GM23338 (cell line): ENCODE data around the gene PDSS2. TPM values are rescaled to one million over a fixed set of nuclear protein-coding genes. Genes with fewer than 3 reads are reported as not detected.
"Not testable (repeated sequence)": the region's sequence is repeated elsewhere in the genome, so short reads cannot be mapped to it uniquely, and the experiment has no call there.

Source experiments
- ATAC-seq: fragments of 200-7000 bp; cut with Tn5 transposase; 3 replicates; pipeline ENCODE4 v1.9.1; 2020
- DNase-seq: peaks from one replicate; pipeline ENCODE4 v3.0.0-alpha.2; 2015; ENCODE audit warnings: low spot score
- H2AFZ ChIP-seq: fragments of 200-600 bp; sonication (generic); 2 replicates; pipeline ENCODE4 v1.8.0; 2016; ENCODE audit warnings: antibody characterized with exemption, mild to moderate bottlenecking, moderate library complexity
- H3F3A ChIP-seq: fragments of 200-600 bp; sonication (generic); replicated peaks from 2 replicates; pipeline ENCODE4 v1.8.0; 2017; ENCODE audit warnings: antibody characterized with exemption, mixed run types, low read depth
- H3K27ac ChIP-seq: fragments of 200-600 bp; sonication (generic); 2 replicates; pipeline ENCODE4 v1.6.1; 2016; ENCODE audit warnings: low read depth
- H3K27me3 ChIP-seq: fragments of 200-600 bp; sonication (generic); 2 replicates; pipeline ENCODE4 v1.8.0; 2016; ENCODE audit warnings: mild to moderate bottlenecking, mixed run types, moderate library complexity; ENCODE audit not compliant: insufficient read depth
- H3K36me3 ChIP-seq: fragments of 200-600 bp; sonication (generic); 2 replicates; pipeline ENCODE4 v1.8.0; 2016; ENCODE audit warnings: mild to moderate bottlenecking; ENCODE audit not compliant: insufficient read depth
- H3K4me1 ChIP-seq: fragments of 200-600 bp; sonication (generic); 2 replicates; pipeline ENCODE4 v1.8.0; 2016; ENCODE audit warnings: mild to moderate bottlenecking, moderate library complexity; ENCODE audit not compliant: insufficient read depth
- H3K4me2 ChIP-seq: fragments of 200-600 bp; sonication (generic); 2 replicates; pipeline ENCODE4 v1.7.1; 2017; ENCODE audit warnings: mixed run types
- H3K4me3 ChIP-seq: fragments of 200-600 bp; sonication (generic); 2 replicates; pipeline ENCODE4 v1.6.1; 2016; ENCODE audit warnings: mixed run types
- H3K79me2 ChIP-seq: fragments of 200-600 bp; sonication (generic); replicated peaks from 2 replicates; pipeline ENCODE4 v1.8.0; 2017; ENCODE audit warnings: mild to moderate bottlenecking; ENCODE audit not compliant: insufficient read depth
- H3K9me2 ChIP-seq: fragments of 200-600 bp; sonication (generic); 2 replicates; pipeline ENCODE4 v1.8.0; 2017; ENCODE audit not compliant: insufficient read depth
- H4K20me1 ChIP-seq: fragments of 200-600 bp; sonication (generic); replicated peaks from 2 replicates; pipeline ENCODE4 v1.8.0; 2017; ENCODE audit warnings: mild to moderate bottlenecking; ENCODE audit not compliant: insufficient read depth
- H3K27ac Mint-ChIP-seq: 2 replicates; pipeline ENCODE4 v1.8.0; 2020; ENCODE audit warnings: inconsistent platforms, mild to moderate bottlenecking, moderate library complexity, mixed read lengths
- H3K27me3 Mint-ChIP-seq: 3 replicates; pipeline ENCODE4 v1.8.0; 2022; ENCODE audit warnings: low read depth, mild to moderate bottlenecking, moderate library complexity, mixed read lengths, inconsistent platforms; ENCODE audit not compliant: insufficient read depth, poor library complexity
- H3K36me3 Mint-ChIP-seq: 3 replicates; pipeline ENCODE4 v1.8.0; 2021; ENCODE audit warnings: low read depth, mild to moderate bottlenecking, inconsistent platforms, moderate library complexity, mixed read lengths
- H3K4me1 Mint-ChIP-seq: 3 replicates; pipeline ENCODE4 v1.8.0; 2020; ENCODE audit warnings: mild to moderate bottlenecking, inconsistent platforms, mixed read lengths
- H3K4me3 Mint-ChIP-seq: 3 replicates; pipeline ENCODE4 v1.8.0; 2021; ENCODE audit warnings: moderate library complexity, mild to moderate bottlenecking, inconsistent platforms, mixed read lengths
- H3K9me3 Mint-ChIP-seq: 3 replicates; pipeline ENCODE4 v1.8.0; 2020; ENCODE audit warnings: moderate library complexity, mild to moderate bottlenecking, inconsistent platforms, mixed read lengths
- JUNB ChIP-seq: IDR thresholded peaks from one replicate; pipeline ENCODE4 v1.6.1; 2016; ENCODE audit warnings: antibody characterized with exemption; ENCODE audit not compliant: unreplicated experiment
- POLR2AphosphoS5 ChIP-seq: IDR thresholded peaks from 2 replicates; pipeline ENCODE4 v1.6.1; 2016; ENCODE audit warnings: antibody characterized with exemption, low read depth
- ZNF114 ChIP-seq: fragments of 250-450 bp; sonication (Bioruptor Pico); IDR thresholded peaks from 2 replicates; pipeline ENCODE4 v1.5.0; 2020; ENCODE audit warnings: mild to moderate bottlenecking, moderate library complexity
- polyA plus RNA-seq: library from polyadenylated mRNA; unstranded; fragments of >200 nt; fragmentation: Nextera tagmentation; extraction: Ambion mirVana; gene quantifications from 2 replicates; pipeline ENCODE4 v1.2.1, GENCODE V29; 2016
- total RNA-seq: library from RNA; depleted of rRNA; stranded (reverse); fragments of >200 nt; shearing (Covaris generic); gene quantifications from 2 replicates; pipeline ENCODE4 v1.2.3, GENCODE V29; 2014
- TF ChIP-seq, protein P1 (sequence below): fragments of 250-450 bp; sonication (Bioruptor Pico); IDR thresholded peaks from 2 replicates; pipeline ENCODE4 v1.5.0; 2020; ENCODE audit warnings: mild to moderate bottlenecking, moderate library complexity
- TF ChIP-seq, protein P2 (sequence below): IDR thresholded peaks from 2 replicates; pipeline ENCODE4 v1.6.1; 2016; ENCODE audit warnings: antibody characterized with exemption

Gene PDSS2
- total and polyA plus RNA-seq, 2 experiments from 2014 or later = 7.3 to 16.7 TPM

DNA sequence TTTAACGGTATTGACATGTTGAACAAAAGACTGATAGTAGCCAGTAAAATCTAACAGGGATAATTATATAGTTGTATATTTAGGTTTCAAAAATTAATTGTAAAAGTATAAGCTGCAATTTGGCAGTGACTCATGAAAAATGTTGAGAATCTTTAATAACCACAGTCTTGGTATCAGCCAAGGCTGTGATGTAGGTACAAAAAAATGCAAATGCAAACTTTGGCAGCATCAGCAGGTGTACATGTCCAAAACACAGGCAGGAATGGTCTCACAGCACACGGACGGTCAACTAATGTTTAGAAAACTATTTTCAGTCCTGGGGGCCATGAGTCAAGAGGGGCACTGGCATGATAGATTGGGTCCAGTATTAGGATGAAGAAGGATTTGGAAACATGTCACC, 285.6 kb downstream of the PDSS2 start (continued):
- TF ChIP-seq, protein P1, sequence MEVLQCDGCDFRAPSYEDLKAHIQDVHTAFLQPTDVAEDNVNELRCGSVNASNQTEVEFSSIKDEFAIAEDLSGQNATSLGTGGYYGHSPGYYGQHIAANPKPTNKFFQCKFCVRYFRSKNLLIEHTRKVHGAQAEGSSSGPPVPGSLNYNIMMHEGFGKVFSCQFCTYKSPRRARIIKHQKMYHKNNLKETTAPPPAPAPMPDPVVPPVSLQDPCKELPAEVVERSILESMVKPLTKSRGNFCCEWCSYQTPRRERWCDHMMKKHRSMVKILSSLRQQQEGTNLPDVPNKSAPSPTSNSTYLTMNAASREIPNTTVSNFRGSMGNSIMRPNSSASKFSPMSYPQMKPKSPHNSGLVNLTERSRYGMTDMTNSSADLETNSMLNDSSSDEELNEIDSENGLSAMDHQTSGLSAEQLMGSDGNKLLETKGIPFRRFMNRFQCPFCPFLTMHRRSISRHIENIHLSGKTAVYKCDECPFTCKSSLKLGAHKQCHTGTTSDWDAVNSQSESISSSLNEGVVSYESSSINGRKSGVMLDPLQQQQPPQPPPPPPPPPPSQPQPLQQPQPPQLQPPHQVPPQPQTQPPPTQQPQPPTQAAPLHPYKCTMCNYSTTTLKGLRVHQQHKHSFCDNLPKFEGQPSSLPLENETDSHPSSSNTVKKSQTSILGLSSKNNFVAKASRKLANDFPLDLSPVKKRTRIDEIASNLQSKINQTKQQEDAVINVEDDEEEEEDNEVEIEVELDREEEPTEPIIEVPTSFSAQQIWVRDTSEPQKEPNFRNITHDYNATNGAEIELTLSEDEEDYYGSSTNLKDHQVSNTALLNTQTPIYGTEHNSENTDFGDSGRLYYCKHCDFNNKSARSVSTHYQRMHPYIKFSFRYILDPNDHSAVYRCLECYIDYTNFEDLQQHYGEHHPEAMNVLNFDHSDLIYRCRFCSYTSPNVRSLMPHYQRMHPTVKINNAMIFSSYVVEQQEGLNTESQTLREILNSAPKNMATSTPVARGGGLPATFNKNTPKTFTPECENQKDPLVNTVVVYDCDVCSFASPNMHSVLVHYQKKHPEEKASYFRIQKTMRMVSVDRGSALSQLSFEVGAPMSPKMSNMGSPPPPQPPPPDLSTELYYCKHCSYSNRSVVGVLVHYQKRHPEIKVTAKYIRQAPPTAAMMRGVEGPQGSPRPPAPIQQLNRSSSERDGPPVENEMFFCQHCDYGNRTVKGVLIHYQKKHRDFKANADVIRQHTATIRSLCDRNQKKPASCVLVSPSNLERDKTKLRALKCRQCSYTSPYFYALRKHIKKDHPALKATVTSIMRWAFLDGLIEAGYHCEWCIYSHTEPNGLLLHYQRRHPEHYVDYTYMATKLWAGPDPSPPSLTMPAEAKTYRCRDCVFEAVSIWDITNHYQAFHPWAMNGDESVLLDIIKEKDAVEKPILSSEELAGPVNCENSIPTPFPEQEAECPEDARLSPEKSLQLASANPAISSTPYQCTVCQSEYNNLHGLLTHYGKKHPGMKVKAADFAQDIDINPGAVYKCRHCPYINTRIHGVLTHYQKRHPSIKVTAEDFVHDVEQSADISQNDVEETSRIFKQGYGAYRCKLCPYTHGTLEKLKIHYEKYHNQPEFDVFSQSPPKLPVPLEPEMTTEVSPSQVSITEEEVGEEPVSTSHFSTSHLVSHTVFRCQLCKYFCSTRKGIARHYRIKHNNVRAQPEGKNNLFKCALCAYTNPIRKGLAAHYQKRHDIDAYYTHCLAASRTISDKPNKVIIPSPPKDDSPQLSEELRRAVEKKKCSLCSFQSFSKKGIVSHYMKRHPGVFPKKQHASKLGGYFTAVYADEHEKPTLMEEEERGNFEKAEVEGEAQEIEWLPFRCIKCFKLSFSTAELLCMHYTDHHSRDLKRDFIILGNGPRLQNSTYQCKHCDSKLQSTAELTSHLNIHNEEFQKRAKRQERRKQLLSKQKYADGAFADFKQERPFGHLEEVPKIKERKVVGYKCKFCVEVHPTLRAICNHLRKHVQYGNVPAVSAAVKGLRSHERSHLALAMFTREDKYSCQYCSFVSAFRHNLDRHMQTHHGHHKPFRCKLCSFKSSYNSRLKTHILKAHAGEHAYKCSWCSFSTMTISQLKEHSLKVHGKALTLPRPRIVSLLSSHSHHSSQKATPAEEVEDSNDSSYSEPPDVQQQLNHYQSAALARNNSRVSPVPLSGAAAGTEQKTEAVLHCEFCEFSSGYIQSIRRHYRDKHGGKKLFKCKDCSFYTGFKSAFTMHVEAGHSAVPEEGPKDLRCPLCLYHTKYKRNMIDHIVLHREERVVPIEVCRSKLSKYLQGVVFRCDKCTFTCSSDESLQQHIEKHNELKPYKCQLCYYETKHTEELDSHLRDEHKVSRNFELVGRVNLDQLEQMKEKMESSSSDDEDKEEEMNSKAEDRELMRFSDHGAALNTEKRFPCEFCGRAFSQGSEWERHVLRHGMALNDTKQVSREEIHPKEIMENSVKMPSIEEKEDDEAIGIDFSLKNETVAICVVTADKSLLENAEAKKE (CRISPR knock-in tag) = no peak

DNA sequence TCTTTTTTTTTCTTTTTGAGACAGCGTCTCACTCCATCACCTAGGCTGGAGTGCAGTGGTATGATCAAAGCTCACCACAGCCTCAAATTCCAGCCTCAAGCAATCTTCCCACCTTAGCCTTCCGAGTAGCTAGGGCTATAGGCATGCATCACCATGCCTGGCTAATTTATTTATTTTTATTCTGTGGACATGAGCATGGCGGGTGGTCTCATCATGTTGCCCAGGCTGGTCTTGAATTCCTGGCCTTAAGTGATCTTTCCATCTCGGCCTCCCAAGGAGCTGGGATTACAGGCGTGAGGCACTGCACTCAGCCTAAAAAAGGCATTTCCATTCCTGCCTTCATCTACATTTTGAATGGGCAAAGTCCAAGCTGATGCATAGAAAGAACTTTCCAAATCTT, 287.9 kb downstream of the PDSS2 start:
- Histone ChIP-seq H3K27ac (no peak overlapping the region), H4K20me1 (no peaks in the 10 kb centered on the region), H3K27me3 (no peaks in the 10 kb centered on the region), H3K9me2 (no peaks in the 10 kb centered on the region), H3K4me3 (no peak overlapping the region), H3K4me2 (no peak overlapping the region), H3K4me1 (no peaks in the 10 kb centered on the region), H3K79me2 (no peaks in the 10 kb centered on the region), H3F3A (no peaks in the 10 kb centered on the region), H2AFZ (no peak overlapping the region), H3K36me3 (no peaks in the 10 kb centered on the region)
- H3K4me1 Mint-ChIP-seq = no peaks in the 10 kb centered on the region
- DNase-seq (no peak), ATAC-seq (no peak)
- TF ChIP-seq POLR2AphosphoS5 (no peak), JUNB (no peak), ZNF114 (no peak)
- TF ChIP-seq, protein P2, sequence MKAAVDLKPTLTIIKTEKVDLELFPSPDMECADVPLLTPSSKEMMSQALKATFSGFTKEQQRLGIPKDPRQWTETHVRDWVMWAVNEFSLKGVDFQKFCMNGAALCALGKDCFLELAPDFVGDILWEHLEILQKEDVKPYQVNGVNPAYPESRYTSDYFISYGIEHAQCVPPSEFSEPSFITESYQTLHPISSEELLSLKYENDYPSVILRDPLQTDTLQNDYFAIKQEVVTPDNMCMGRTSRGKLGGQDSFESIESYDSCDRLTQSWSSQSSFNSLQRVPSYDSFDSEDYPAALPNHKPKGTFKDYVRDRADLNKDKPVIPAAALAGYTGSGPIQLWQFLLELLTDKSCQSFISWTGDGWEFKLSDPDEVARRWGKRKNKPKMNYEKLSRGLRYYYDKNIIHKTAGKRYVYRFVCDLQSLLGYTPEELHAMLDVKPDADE = no peak
- peaks cover 31% of the 10 kb centered on the region for H3K9me3 Mint-ChIP-seq
- no peak overlapping the region for H3K4me3 Mint-ChIP-seq
- H3K27me3 Mint-ChIP-seq = no peaks in the 10 kb centered on the region
- no peak overlapping the region for H3K27ac Mint-ChIP-seq
- peaks cover 33% of the 10 kb centered on the region for H3K36me3 Mint-ChIP-seq

DNA sequence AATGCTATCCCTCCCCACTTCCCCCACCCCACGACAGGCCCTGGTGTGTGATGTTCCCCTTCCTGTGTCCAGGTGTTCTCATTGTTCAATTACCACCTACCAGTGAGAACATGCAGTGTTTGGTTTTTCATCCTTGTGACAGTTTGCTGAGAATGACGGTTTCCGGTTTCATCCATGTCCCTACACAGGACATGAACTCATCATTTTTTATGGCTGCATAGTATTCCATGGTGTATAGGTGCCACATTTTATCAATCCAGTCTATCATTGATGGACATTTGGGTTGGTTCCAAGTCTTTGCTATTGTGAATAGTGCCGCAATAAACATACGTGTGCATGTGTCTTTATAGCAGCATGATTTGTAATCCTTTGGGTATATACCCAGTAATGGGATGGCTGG, 295.1 kb downstream of the PDSS2 start:
- not testable (repeated sequence) for H4K20me1 ChIP-seq, H2AFZ ChIP-seq, H3F3A ChIP-seq, H3K36me3 Mint-ChIP-seq, H3K27ac ChIP-seq, H3K4me2 ChIP-seq, H3K79me2 ChIP-seq, H3K4me1 Mint-ChIP-seq, H3K4me3 ChIP-seq, H3K4me3 Mint-ChIP-seq, ATAC-seq, H3K9me2 ChIP-seq, H3K4me1 ChIP-seq, H3K27me3 ChIP-seq, H3K9me3 Mint-ChIP-seq, H3K27ac Mint-ChIP-seq, H3K36me3 ChIP-seq, H3K27me3 Mint-ChIP-seq, DNase-seq
